HCT116 (cell line): ENCODE measurements around the gene ATXN7L1. TPM values are rescaled to one million over a fixed set of nuclear protein-coding genes. Genes with fewer than 3 reads are reported as not detected.
A peak's percentile ranks its signal among the peaks of the same experiment; 100 is the strongest.

Experiments
- ATAC-seq: fragments of 200-7000 bp; cut with Tn5 transposase; 2 replicates; pipeline ENCODE4 v1.9.1; 2020; ENCODE audit warnings: mild to moderate bottlenecking, moderate library complexity
- BruUV-seq: library from RNA; stranded (reverse); fragments of 400-500 nt; replicated peaks from 2 replicates; lab custom pipeline; 2021; lab: Mats Ljungman, UMichigan
- CTCF ChIA-PET: fragments of 300-600 bp; sonication (Branson Sonifier 250); formaldehyde crosslinking; loops from one replicate; lab custom pipeline; 2021; ENCODE audit warnings: antibody characterized with exemption; lab: Charles Lee
- POLR2A ChIA-PET: fragments of 300-600, 350-600 bp; sonication (Branson Sonifier 250); formaldehyde crosslinking; loops from one replicate; lab custom pipeline; 2021; ENCODE audit warnings: antibody characterized with exemption; lab: Charles Lee
- RAD21 ChIA-PET, 2 experiments: fragments of 300-600 bp; sonication (Branson Sonifier 250); formaldehyde crosslinking; loops; one replicate each; lab custom pipeline; 2023; ENCODE audit warnings: low total read pairs in 2 of 2; ENCODE audit not compliant: uncharacterized antibody in 2 of 2, unreplicated experiment in 2 of 2, low non-redundant PET in 1 of 2; lab: Charles Lee
- DNase-seq: peaks from one replicate; pipeline ENCODE4 v3.0.0-alpha.2; 2010; ENCODE audit warnings: low read depth, low spot score
- H2AFZ ChIP-seq: fragments of 200-600 bp; shearing (Covaris generic), sonication (generic); 2 replicates; pipeline ENCODE4 v1.6.1; 2017; ENCODE audit warnings: low read depth, mixed run types, mixed read lengths, antibody characterized with exemption, low read length; ENCODE audit not compliant: poor library complexity, severe bottlenecking
- H3K27ac ChIP-seq: 2 replicates; pipeline ENCODE4 v1.5.1; 2012; ENCODE audit warnings: low read depth, low read length
- H3K27me3 ChIP-seq: fragments of 200-600 bp; sonication (generic); 2 replicates; pipeline ENCODE4 v1.6.1; 2016; ENCODE audit warnings: mixed run types, low read length, mixed read lengths; ENCODE audit not compliant: insufficient read depth
- H3K36me3 ChIP-seq, 2 experiments: fragments of 200-500 bp in 1 of 2; fragments of 200-600 bp in 1 of 2; sonication (Bioruptor generic) in 1 of 2; sonication (generic) in 1 of 2; 2 replicates each; pipeline versions ENCODE4 v1.5.1 to v1.6.1; 2014 to 2016; ENCODE audit warnings: low read length in 2 of 2, inconsistent platforms in 1 of 2, mixed read lengths in 1 of 2, mixed run types in 1 of 2; ENCODE audit not compliant: insufficient read depth in 2 of 2, control insufficient read depth in 1 of 2
- H3K4me1 ChIP-seq, 2 experiments: fragments of 200-600 bp in 1 of 2; sonication (generic) in 1 of 2; 2 replicates each; pipeline versions ENCODE4 v1.5.1 to v1.6.1; 2012 to 2017; ENCODE audit warnings: low read length in 2 of 2, inconsistent platforms in 1 of 2, mild to moderate bottlenecking in 1 of 2, mixed read lengths in 1 of 2, mixed run types in 1 of 2, moderate library complexity in 1 of 2; ENCODE audit not compliant: insufficient read depth in 2 of 2, control insufficient read depth in 1 of 2
- H3K4me2 ChIP-seq: fragments of 200-600 bp; sonication (generic); 2 replicates; pipeline ENCODE4 v1.6.1; 2017; ENCODE audit warnings: mixed run types, low read length, mixed read lengths
- H3K4me3 ChIP-seq, 2 experiments: fragments of 200-600 bp in 1 of 2; sonication (generic) in 1 of 2; replicated peaks in 1 of 2; 2 replicates each; pipeline ENCODE4 v1.5.1; 2011 to 2016; ENCODE audit warnings: low read length in 2 of 2, control low read depth in 1 of 2, low read depth in 1 of 2, mild to moderate bottlenecking in 1 of 2, mixed read lengths in 1 of 2, mixed run types in 1 of 2
- H3K79me2 ChIP-seq: fragments of 200-600 bp; sonication (generic); 2 replicates; pipeline ENCODE4 v1.6.1; 2017; ENCODE audit warnings: mild to moderate bottlenecking, mixed run types, low read length, moderate library complexity, mixed read lengths; ENCODE audit not compliant: insufficient read depth
- H3K9ac ChIP-seq: fragments of 200-600 bp; sonication (generic); 2 replicates; pipeline ENCODE4 v1.6.1; 2016; ENCODE audit warnings: low read length, mixed read lengths
- H3K9me2 ChIP-seq: fragments of 200-600 bp; sonication (generic), shearing (Covaris generic); 2 replicates; pipeline ENCODE4 v1.6.1; 2017; ENCODE audit warnings: mixed run types, mild to moderate bottlenecking, moderate library complexity; ENCODE audit not compliant: insufficient read depth
- H3K9me3 ChIP-seq, 2 experiments: fragments of 200-500 bp in 1 of 2; fragments of 200-600 bp in 1 of 2; sonication (Bioruptor generic) in 1 of 2; sonication (generic) in 1 of 2; 2 replicates each; pipeline ENCODE4 v1.6.1; 2014 to 2017; ENCODE audit warnings: low read length in 2 of 2, mixed read lengths in 2 of 2, inconsistent platforms in 1 of 2, low read depth in 1 of 2, mild to moderate bottlenecking in 1 of 2, mixed run types in 1 of 2, moderate library complexity in 1 of 2; ENCODE audit not compliant: control insufficient read depth in 1 of 2, insufficient read depth in 1 of 2
- H4K20me1 ChIP-seq: fragments of 200-600 bp; sonication (generic), shearing (Covaris generic); 2 replicates; pipeline ENCODE4 v1.6.1; 2017; ENCODE audit warnings: mixed run types, mild to moderate bottlenecking, moderate library complexity; ENCODE audit not compliant: insufficient read depth
- CBX3 ChIP-seq: IDR thresholded peaks from 2 replicates; pipeline ENCODE4 v1.6.1; 2012; ENCODE audit warnings: low read depth
- ELF1 ChIP-seq: IDR thresholded peaks from 2 replicates; pipeline ENCODE4 v1.6.1; 2012; ENCODE audit warnings: low read depth, borderline replicate concordance
- FOSL1 ChIP-seq: IDR thresholded peaks from 2 replicates; pipeline ENCODE4 v1.6.1; 2012; ENCODE audit warnings: low read depth
- SP1 ChIP-seq: IDR thresholded peaks from 2 replicates; pipeline ENCODE4 v1.6.1; 2012; ENCODE audit warnings: low read depth
- ZFX ChIP-seq: fragments of 450-650 bp; IDR thresholded peaks from 2 replicates; pipeline ENCODE4 v1.6.1; 2017
- intact Hi-C: fragments of 100-400 bp; cut with micrococcal nuclease; formaldehyde crosslinking; loops from 2 replicates; pipeline ENCODE4 v1.10.0; 2022
- total RNA-seq: library from RNA; stranded (reverse); gene quantifications from one replicate; pipeline ENCODE4 v1.2.1, GENCODE V29; 2021; ENCODE audit not compliant: unreplicated experiment
- TF ChIP-seq, protein P1 (sequence below), 3 experiments: fragments of 200-600 bp in 1 of 3; sonication (generic) in 1 of 3; IDR thresholded peaks in 2 of 3; conservative IDR thresholded peaks in 1 of 3; 2 replicates each; pipeline ENCODE4 v1.5.1; 2012 to 2017; ENCODE audit warnings: low read depth in 2 of 3, low read length in 2 of 3, antibody characterized with exemption in 1 of 3, borderline replicate concordance in 1 of 3, control low read depth in 1 of 3, mild to moderate bottlenecking in 1 of 3, mixed read lengths in 1 of 3, mixed run types in 1 of 3, moderate library complexity in 1 of 3; ENCODE audit not compliant: insufficient read depth in 1 of 3

Gene ATXN7L1
- total RNA-seq, 1 experiment from 2014 or later = 11.5 TPM

DNA sequence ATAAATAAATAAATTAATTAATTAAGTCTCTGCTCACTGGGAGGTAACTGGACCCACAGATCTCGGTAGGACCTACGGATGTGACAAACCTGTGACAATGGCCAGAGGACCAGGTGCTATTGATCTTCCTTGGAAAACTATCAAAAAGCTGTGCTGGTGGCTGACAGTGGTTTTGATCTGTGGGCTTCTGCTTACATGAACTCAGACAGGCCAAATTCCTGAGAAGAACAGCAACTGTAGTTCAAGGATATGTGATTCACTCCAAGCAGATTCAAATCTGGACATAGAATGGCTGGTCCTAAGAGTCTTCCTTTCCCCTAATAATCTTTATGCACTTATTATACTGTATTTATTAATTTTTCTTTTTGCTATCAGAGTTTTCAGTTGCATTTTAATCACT lies 80.0 kb downstream of the ATXN7L1 start:
- Histone ChIP-seq H2AFZ (no peak overlapping the region), H3K4me1 (peaks cover 9 to 38% of the 10 kb centered on the region in 2 experiments; a peak in 3 of 4 replicates), H3K9me2 (no peaks in the 10 kb centered on the region), H3K9me3 (no peaks in the 10 kb centered on the region), H4K20me1 (no peaks in the 10 kb centered on the region), H3K27ac (no peak overlapping the region), H3K9ac (no peak overlapping the region), H3K4me2 (no peak overlapping the region), H3K4me3 (no peak overlapping the region), H3K79me2 (no peaks in the 10 kb centered on the region), H3K27me3 (no peaks in the 10 kb centered on the region), H3K36me3 (no peaks in the 10 kb centered on the region)
- ChIA-PET RAD21 (no interaction called here), POLR2A (no interaction called here), CTCF (no interaction called here)
- intact Hi-C loops = no loop called here
- ATAC-seq = no peak
- TF ChIP-seq, protein P1, sequence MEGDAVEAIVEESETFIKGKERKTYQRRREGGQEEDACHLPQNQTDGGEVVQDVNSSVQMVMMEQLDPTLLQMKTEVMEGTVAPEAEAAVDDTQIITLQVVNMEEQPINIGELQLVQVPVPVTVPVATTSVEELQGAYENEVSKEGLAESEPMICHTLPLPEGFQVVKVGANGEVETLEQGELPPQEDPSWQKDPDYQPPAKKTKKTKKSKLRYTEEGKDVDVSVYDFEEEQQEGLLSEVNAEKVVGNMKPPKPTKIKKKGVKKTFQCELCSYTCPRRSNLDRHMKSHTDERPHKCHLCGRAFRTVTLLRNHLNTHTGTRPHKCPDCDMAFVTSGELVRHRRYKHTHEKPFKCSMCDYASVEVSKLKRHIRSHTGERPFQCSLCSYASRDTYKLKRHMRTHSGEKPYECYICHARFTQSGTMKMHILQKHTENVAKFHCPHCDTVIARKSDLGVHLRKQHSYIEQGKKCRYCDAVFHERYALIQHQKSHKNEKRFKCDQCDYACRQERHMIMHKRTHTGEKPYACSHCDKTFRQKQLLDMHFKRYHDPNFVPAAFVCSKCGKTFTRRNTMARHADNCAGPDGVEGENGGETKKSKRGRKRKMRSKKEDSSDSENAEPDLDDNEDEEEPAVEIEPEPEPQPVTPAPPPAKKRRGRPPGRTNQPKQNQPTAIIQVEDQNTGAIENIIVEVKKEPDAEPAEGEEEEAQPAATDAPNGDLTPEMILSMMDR (IDR thresholded peaks at IDR 0.05 in 2 of 3, conservative IDR thresholded peaks at IDR 0.05 in 1 of 3; ENCODE audit: borderline replicate concordance in 1 of 3, insufficient read depth in 1 of 3, low read depth in 2 of 3, low read length in 2 of 3) = no peak
- TF ChIP-seq ELF1 (no peak), CBX3 (no peak), ZFX (no peak), SP1 (no peak), FOSL1 (no peak)
- BruUV-seq = no TSS peak
- DNase-seq = no peak

DNA sequence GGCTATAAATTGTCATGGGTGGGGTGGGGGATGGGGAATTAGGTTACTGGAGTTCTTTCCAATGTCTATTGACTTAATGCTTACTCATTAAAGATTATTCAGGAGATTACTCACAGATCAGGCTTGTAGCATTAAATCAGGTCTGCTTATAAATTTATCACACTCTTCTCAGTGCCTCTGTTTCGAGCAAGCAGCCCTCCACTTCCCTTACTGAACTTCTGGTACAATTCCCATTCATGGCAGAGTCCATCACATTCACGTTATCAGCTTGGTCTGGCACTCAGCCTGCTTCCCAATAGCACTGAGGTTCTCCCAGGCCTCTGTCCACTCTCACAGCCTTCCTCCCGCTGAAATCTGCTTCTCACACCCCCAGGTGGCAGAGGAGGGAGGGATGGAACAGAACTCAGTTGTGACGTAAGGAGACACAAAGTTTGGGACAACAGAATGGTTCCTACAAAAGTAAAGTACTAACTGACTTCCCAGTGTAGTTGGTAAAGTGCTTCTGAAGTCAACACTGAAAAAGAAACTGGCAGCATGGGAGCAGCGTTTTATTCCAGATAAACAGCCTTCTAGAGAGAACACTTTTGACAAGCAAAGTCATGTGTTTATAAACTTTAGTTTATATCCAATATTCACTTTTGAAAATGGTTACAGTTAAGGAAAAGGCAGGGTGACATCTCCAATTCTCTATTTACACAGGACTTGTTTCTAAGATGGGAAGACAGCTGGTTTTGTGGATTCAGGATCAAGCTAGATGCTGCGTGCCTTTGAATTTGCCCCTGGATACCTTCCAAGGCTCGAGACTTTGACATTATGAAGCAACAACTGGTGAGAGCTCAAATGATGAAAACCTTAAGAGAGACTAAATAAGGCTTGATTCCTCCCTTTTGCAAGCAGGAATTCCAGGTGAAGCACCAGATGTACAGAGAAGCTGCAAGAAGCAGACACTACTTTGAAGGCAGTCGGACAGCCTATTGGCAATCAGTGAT lies 81.4 kb downstream of the ATXN7L1 start:
- ATAC-seq = no peak
- POLR2A ChIA-PET = interaction anchor here (1.0 kb wide), 1 partner anchor 12 kb away, joined by 3 read pairs; no protein-coding TSS in a partner anchor
- no peak overlapping the region for H3K4me3 ChIP-seq
- RAD21 ChIA-PET = no interaction called here
- TF ChIP-seq ZFX (no peak), FOSL1 (peak; percentile 49; the same call in 1 of the 2 replicates)
- TF ChIP-seq, all 23 proteins: peak for 1
- Histone ChIP-seq H3K27me3 (no peaks in the 10 kb centered on the region), H3K79me2 (no peaks in the 10 kb centered on the region), H4K20me1 (no peaks in the 10 kb centered on the region), H3K4me1 (peaks cover 17 to 47% of the 10 kb centered on the region in 2 experiments), H3K27ac (no peak overlapping the region), H2AFZ (no peak overlapping the region), H3K9ac (peak overlapping the region; percentile 37), H3K4me2 (peak overlapping the region; percentile 60), H3K9me2 (no peaks in the 10 kb centered on the region), H3K9me3 (no peaks in the 10 kb centered on the region), H3K36me3 (no peaks in the 10 kb centered on the region)
- no TSS peak for BruUV-seq
- DNase-seq = no peak
- intact Hi-C loops = no loop called here
- CTCF ChIA-PET = interaction anchor here (0.5 kb wide), 1 partner anchor 188 kb away, joined by 3 read pairs; no protein-coding TSS in a partner anchor
